HepG2 (cell line): ENCODE measurements around the gene NKPD1.

Experiments
- POLR2A ChIP-seq, 2 experiments: IDR thresholded peaks; 2 replicates each; pipeline ENCODE4 v1.6.1; 2011; ENCODE audit warnings: low read depth in 2 of 2, low read length in 2 of 2, mild to moderate bottlenecking in 1 of 2, moderate library complexity in 1 of 2; ENCODE audit not compliant: insufficient read depth in 1 of 2
- ZNF615 ChIP-seq: sonication (generic); formaldehyde crosslinking; IDR thresholded peaks from 2 replicates; pipeline ENCODE4 v1.5.0; 2020; ENCODE audit warnings: mild to moderate bottlenecking, missing genetic modification reagents, borderline replicate concordance
- ZNF660 ChIP-seq: sonication (generic); formaldehyde crosslinking; IDR thresholded peaks from 2 replicates; pipeline ENCODE4 v1.5.1; 2020; ENCODE audit warnings: mild to moderate bottlenecking, low read depth, missing genetic modification reagents, borderline replicate concordance
- ZNF883 ChIP-seq: sonication (generic); formaldehyde crosslinking; IDR thresholded peaks from 2 replicates; pipeline ENCODE4 v1.5.1; 2020; ENCODE audit warnings: mild to moderate bottlenecking, missing genetic modification reagents; ENCODE audit errors: not compliant biosample characterization
- TF ChIP-seq, protein P1 (sequence below): sonication (generic); formaldehyde crosslinking; IDR thresholded peaks from 2 replicates; pipeline ENCODE4 v1.4.0; 2020; ENCODE audit warnings: missing genetic modification reagents
- TF ChIP-seq, protein P2 (sequence below): sonication (generic); formaldehyde crosslinking; IDR thresholded peaks from 2 replicates; pipeline ENCODE4 v1.4.0; 2020; ENCODE audit warnings: missing genetic modification reagents
- TF ChIP-seq, protein P3 (sequence below): sonication (generic); formaldehyde crosslinking; IDR thresholded peaks from 2 replicates; pipeline ENCODE4 v1.8.0; 2023; ENCODE audit warnings: mild to moderate bottlenecking, missing genetic modification reagents

DNA sequence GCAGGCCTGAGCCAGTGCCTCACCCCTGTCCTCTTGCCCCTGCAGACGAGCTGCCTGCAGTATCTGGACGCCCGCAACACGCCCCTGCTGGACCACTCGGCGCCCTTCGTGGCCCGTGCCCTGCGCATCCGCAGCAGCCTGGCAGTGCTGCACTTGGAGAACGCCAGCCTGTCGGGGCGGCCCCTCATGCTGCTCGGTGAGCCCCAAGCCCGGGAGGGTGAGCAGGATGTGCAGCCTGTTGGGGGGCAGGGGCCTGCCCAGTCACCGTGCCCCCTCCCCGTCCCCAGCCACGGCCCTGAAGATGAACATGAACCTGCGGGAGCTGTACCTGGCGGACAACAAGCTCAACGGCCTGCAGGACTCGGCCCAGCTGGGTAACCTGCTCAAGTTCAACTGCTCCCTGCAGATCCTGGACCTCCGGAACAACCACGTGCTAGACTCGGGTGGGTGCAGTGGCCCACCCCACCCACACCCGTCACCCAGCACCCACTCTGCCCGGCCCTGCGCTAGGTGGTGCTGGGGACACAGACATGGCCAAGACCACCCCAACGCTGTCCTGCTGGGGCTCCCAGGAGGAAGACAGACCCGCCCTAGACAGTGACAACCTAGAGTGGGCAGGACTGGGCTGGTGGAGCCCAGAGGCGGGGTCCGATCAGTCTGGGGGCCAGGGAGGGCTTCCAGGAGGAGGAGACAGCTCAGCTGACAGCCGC lies 18.6 kb downstream of the NKPD1 start:
- TF ChIP-seq, protein P1, sequence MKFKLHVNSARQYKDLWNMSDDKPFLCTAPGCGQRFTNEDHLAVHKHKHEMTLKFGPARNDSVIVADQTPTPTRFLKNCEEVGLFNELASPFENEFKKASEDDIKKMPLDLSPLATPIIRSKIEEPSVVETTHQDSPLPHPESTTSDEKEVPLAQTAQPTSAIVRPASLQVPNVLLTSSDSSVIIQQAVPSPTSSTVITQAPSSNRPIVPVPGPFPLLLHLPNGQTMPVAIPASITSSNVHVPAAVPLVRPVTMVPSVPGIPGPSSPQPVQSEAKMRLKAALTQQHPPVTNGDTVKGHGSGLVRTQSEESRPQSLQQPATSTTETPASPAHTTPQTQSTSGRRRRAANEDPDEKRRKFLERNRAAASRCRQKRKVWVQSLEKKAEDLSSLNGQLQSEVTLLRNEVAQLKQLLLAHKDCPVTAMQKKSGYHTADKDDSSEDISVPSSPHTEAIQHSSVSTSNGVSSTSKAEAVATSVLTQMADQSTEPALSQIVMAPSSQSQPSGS (CRISPR knock-in tag): no peak
- TF ChIP-seq ZNF615 (CRISPR knock-in tag) (no peak), POLR2A (IDR thresholded peaks at IDR 0.05; ENCODE audit: insufficient read depth in 1 of 2, low read depth in 2 of 2, low read length in 2 of 2) (no peak), ZNF660 (no peak), ZNF883 (CRISPR knock-in tag) (no peak)
- TF ChIP-seq, protein P2, sequence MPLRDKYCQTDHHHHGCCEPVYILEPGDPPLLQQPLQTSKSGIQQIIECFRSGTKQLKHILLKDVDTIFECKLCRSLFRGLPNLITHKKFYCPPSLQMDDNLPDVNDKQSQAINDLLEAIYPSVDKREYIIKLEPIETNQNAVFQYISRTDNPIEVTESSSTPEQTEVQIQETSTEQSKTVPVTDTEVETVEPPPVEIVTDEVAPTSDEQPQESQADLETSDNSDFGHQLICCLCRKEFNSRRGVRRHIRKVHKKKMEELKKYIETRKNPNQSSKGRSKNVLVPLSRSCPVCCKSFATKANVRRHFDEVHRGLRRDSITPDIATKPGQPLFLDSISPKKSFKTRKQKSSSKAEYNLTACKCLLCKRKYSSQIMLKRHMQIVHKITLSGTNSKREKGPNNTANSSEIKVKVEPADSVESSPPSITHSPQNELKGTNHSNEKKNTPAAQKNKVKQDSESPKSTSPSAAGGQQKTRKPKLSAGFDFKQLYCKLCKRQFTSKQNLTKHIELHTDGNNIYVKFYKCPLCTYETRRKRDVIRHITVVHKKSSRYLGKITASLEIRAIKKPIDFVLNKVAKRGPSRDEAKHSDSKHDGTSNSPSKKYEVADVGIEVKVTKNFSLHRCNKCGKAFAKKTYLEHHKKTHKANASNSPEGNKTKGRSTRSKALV: no peak
- TF ChIP-seq, protein P3, sequence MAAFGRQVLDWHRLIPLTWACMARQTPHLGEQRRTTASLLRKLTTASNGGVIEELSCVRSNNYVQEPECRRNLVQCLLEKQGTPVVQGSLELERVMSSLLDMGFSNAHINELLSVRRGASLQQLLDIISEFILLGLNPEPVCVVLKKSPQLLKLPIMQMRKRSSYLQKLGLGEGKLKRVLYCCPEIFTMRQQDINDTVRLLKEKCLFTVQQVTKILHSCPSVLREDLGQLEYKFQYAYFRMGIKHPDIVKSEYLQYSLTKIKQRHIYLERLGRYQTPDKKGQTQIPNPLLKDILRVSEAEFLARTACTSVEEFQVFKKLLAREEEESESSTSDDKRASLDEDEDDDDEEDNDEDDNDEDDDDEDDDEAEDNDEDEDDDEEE (CRISPR knock-in tag): no peak
